HL-60 (cell line): ENCODE results near the gene ZFYVE28.
A peak's percentile ranks its signal among the peaks of the same experiment; 100 is the strongest.

Source experiments
- DNase-seq, 2 experiments: peaks; one replicate each; pipeline ENCODE4 v3.0.0-alpha.2; 2010 to 2020; ENCODE audit warnings: low read depth in 1 of 2, low spot score in 1 of 2
- H3K27ac ChIP-seq: fragments of 250-450 bp; sonication (Bioruptor Pico); replicated peaks from 2 replicates; pipeline ENCODE4 v1.5.1; 2020; ENCODE audit warnings: mild to moderate bottlenecking, moderate library complexity
- H3K27me3 ChIP-seq: fragments of 250-450 bp; sonication (Bioruptor Pico); 2 replicates; pipeline ENCODE4 v1.5.1; 2021; ENCODE audit warnings: mild to moderate bottlenecking, moderate library complexity; ENCODE audit not compliant: insufficient read depth, poor library complexity, severe bottlenecking
- H3K4me3 ChIP-seq: replicated peaks from 2 replicates; pipeline ENCODE4 v1.5.1; 2011; ENCODE audit warnings: mild to moderate bottlenecking, control low read depth, low read length; ENCODE audit not compliant: insufficient read depth
- GABPA ChIP-seq: IDR thresholded peaks from 2 replicates; pipeline ENCODE4 v1.6.1; 2012; ENCODE audit warnings: low read depth
- POLR2AphosphoS5 ChIP-seq: IDR thresholded peaks from 2 replicates; pipeline ENCODE4 v1.6.1; 2012; ENCODE audit warnings: low read depth
- SPI1 ChIP-seq: IDR thresholded peaks from 2 replicates; pipeline ENCODE4 v1.6.1; 2012; ENCODE audit warnings: low read depth, mild to moderate bottlenecking, borderline replicate concordance
- TF ChIP-seq, protein P1 (sequence below): IDR thresholded peaks from 2 replicates; pipeline ENCODE4 v1.6.1; 2012; ENCODE audit warnings: low read depth; ENCODE audit not compliant: insufficient replicate concordance
- TF ChIP-seq, protein P2 (sequence below): IDR thresholded peaks from one replicate; pipeline ENCODE4 v1.5.1; 2011; ENCODE audit warnings: low read length, control low read depth, inconsistent platforms; ENCODE audit not compliant: insufficient read depth

Gene ZFYVE28

DNA sequence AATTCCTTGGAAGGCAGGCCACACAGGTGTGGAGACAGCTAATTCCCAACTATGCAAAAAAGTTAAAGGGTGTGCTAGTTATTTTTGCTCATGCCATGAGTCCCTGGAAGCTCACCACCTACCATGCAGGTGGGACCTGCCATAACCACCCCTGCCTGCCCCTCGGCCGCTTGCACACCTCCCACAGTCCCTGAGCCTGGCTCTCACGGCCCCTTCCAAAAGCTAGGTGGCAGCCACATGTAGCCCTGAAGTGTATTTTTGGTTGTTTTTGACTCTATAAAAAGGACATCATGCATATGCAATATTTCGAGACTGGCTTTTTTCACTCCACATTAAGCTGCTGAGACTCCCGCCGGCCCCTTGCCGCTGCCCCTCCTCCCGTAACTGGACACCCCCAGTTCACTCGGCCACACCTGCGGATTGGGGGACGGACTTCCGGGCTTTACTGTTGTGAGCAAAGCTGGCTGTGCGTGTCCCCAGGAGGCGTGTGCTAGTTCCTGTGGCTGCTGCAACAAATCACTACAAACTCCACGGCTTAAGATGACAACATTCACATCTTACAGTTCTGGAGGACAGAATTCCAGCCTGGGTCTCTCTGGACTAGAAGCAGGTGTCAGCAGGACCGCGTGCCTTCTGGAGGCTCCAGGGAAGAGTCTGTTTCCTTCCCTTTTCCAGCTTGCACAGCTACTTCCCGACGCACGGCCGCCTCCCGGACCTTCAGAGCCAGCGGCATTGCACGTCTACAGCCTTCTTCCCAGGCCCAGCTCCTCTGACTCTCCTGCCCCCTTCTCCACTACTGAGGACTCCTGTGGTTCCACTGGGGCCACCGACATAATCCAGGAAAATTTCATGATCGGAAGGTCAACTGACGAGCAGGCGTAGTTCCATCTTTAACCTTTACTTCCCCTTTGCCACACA is 24.8 kb downstream of the ZFYVE28 start:
- Histone ChIP-seq H3K27me3 (peaks cover 6% of the 10 kb centered on the region), H3K4me3 (no peak overlapping the region), H3K27ac (no peak overlapping the region)
- TF ChIP-seq, protein P1, sequence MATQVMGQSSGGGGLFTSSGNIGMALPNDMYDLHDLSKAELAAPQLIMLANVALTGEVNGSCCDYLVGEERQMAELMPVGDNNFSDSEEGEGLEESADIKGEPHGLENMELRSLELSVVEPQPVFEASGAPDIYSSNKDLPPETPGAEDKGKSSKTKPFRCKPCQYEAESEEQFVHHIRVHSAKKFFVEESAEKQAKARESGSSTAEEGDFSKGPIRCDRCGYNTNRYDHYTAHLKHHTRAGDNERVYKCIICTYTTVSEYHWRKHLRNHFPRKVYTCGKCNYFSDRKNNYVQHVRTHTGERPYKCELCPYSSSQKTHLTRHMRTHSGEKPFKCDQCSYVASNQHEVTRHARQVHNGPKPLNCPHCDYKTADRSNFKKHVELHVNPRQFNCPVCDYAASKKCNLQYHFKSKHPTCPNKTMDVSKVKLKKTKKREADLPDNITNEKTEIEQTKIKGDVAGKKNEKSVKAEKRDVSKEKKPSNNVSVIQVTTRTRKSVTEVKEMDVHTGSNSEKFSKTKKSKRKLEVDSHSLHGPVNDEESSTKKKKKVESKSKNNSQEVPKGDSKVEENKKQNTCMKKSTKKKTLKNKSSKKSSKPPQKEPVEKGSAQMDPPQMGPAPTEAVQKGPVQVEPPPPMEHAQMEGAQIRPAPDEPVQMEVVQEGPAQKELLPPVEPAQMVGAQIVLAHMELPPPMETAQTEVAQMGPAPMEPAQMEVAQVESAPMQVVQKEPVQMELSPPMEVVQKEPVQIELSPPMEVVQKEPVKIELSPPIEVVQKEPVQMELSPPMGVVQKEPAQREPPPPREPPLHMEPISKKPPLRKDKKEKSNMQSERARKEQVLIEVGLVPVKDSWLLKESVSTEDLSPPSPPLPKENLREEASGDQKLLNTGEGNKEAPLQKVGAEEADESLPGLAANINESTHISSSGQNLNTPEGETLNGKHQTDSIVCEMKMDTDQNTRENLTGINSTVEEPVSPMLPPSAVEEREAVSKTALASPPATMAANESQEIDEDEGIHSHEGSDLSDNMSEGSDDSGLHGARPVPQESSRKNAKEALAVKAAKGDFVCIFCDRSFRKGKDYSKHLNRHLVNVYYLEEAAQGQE: no peak
- TF ChIP-seq POLR2AphosphoS5 (no peak), GABPA (no peak), SPI1 (no peak)
- TF ChIP-seq, protein P2, sequence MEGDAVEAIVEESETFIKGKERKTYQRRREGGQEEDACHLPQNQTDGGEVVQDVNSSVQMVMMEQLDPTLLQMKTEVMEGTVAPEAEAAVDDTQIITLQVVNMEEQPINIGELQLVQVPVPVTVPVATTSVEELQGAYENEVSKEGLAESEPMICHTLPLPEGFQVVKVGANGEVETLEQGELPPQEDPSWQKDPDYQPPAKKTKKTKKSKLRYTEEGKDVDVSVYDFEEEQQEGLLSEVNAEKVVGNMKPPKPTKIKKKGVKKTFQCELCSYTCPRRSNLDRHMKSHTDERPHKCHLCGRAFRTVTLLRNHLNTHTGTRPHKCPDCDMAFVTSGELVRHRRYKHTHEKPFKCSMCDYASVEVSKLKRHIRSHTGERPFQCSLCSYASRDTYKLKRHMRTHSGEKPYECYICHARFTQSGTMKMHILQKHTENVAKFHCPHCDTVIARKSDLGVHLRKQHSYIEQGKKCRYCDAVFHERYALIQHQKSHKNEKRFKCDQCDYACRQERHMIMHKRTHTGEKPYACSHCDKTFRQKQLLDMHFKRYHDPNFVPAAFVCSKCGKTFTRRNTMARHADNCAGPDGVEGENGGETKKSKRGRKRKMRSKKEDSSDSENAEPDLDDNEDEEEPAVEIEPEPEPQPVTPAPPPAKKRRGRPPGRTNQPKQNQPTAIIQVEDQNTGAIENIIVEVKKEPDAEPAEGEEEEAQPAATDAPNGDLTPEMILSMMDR: no peak
- DNase-seq: no peak

GRCh38 chr4:2390784-2391421 is 27.5 kb downstream of the ZFYVE28 start:
- no peak for DNase-seq
- Histone ChIP-seq H3K27ac (no peak overlapping the region), H3K4me3 (no peak overlapping the region)

GRCh38 chr4:2390146-2390545 is 28.3 kb downstream of the ZFYVE28 start:
- Histone ChIP-seq H3K27me3 (peaks cover 6% of the 10 kb centered on the region), H3K27ac (no peak overlapping the region)

More at GRCh38 chr4:2390784-2391421, 27.5 kb downstream of the ZFYVE28 start:
- TF ChIP-seq GABPA (no peak), SPI1 (no peak), POLR2AphosphoS5 (no peak)
- TF ChIP-seq, protein P1: no peak
- TF ChIP-seq, protein P2: no peak
- peaks cover 6% of the 10 kb centered on the region for H3K27me3 ChIP-seq

More at GRCh38 chr4:2390146-2390545, 28.3 kb downstream of the ZFYVE28 start:
- TF ChIP-seq SPI1 (no peak), POLR2AphosphoS5 (no peak), GABPA (no peak)
- TF ChIP-seq, protein P2: no peak
- TF ChIP-seq, protein P1: no peak
- DNase-seq: peak; percentile 26 to 38
- no peak overlapping the region for H3K4me3 ChIP-seq
